Stomach (tissue), 4 donors: ENCODE results near the gene C17orf50.

Experiments used
- EP300 ChIP-seq: sonication (generic); formaldehyde crosslinking; IDR thresholded peaks from one replicate; pipeline ENCODE4 v1.6.1; 2017; ENCODE audit warnings: antibody characterized with exemption
- POLR2A ChIP-seq, 4 donors: fragments of 450-650 bp; IDR thresholded peaks; one replicate each; pipeline ENCODE4 v1.6.1; 2016; ENCODE audit warnings: antibody characterized with exemption in 4 of 4, control low read depth in 2 of 4, mild to moderate bottlenecking in 1 of 4, moderate library complexity in 1 of 4
- POLR2AphosphoS5 ChIP-seq, 3 donors: sonication (generic); formaldehyde crosslinking; IDR thresholded peaks; one replicate each; pipeline ENCODE4 v1.6.1; 2016; ENCODE audit warnings: antibody characterized with exemption in 3 of 3
- TF ChIP-seq, protein P1 (sequence below), 7 experiments: fragments of 450-650 bp in 4 of 7; fragments of 200-600 bp in 3 of 7; sonication (generic) in 3 of 7; IDR thresholded peaks; one replicate each; pipeline ENCODE4 v1.5.1; 2016 to 2019; ENCODE audit warnings: antibody characterized with exemption in 7 of 7, control low read depth in 2 of 7, mild to moderate bottlenecking in 1 of 7

DNA sequence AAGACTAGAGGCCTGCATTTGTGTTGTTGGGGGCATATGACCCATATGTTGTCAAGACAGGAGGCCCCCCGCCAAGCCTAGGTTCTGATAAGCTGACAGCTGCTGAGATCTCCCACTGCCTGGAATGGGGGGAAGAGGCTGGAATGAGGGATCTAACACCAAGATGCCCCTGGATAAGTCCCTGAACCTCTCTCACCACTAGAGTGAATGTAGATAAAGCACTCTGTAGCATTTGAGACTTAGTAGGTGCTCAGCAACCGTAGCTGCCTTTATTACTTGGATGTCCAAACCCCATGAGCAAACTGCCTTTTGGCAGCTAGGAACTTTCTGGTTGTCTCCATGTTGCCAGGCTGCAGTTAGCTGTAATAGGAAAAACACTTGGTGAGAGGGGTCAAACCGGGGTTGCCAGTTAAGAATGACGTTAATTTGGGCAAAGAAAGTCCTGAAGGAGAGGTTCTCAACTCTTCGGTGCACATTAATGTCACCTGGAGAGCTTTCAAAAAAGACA is 33.7 kb upstream of the C17orf50 start:
- TF ChIP-seq, protein P1, sequence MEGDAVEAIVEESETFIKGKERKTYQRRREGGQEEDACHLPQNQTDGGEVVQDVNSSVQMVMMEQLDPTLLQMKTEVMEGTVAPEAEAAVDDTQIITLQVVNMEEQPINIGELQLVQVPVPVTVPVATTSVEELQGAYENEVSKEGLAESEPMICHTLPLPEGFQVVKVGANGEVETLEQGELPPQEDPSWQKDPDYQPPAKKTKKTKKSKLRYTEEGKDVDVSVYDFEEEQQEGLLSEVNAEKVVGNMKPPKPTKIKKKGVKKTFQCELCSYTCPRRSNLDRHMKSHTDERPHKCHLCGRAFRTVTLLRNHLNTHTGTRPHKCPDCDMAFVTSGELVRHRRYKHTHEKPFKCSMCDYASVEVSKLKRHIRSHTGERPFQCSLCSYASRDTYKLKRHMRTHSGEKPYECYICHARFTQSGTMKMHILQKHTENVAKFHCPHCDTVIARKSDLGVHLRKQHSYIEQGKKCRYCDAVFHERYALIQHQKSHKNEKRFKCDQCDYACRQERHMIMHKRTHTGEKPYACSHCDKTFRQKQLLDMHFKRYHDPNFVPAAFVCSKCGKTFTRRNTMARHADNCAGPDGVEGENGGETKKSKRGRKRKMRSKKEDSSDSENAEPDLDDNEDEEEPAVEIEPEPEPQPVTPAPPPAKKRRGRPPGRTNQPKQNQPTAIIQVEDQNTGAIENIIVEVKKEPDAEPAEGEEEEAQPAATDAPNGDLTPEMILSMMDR (IDR thresholded peaks at IDR 0.05), result no peak
- TF ChIP-seq EP300 (no peak), POLR2A (IDR thresholded peaks at IDR 0.05) (no peak), POLR2AphosphoS5 (IDR thresholded peaks at IDR 0.05) (no peak)
